ENCODE data around the gene BRD1. TPM values are rescaled to one million over a fixed set of nuclear protein-coding genes. Genes with fewer than 3 reads are reported as not detected.

Gene BRD1
- total and polyA plus RNA-seq, 2 experiments from 2014 or later, result 12.3 to 33.8 TPM

DNA sequence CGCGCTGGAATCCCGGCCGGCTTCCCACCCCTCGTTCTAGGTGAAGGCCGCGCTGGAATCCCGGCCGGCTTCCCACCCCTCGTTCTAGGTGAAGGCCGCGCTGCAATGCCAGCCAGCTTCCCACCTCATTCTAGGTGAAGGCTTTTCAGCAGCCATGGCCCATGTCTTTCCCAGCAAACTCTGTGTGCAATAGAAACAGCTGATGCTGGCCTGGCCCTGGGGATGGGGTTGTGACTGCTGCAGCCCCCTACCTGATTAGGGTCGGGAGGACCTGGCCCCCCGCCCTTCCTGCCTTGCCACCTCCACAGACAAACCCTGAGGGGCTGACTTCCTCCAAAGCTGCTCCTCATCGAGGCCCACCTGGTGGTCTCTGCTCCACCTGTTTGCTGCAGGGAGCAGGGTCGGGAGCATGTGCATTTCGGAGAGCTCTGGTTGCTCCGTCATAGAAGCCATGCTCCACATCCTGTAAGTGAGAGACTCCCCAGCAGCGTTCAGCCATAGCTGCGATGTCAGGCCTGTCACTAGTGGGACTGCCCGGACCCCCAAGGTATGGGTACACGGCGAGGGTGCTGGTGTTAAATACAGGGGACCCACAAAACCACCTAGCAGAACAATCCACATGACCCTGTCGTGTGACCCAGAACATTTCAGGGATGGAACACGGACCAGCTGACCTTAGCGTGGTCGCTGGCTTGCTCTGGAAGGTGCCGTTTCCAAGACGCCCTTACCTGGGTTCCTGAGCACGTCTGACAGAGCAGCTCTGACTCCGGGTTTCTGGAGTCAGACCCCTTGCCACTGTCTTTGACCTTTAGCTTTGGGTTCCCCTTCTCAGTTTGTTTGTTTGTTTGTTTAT, 29.3 kb upstream of the BRD1 start:
- Histone ChIP-seq H3F3A (replicated peaks; ENCODE audit: low read depth) (peaks cover 5% of the 10 kb centered on the region; the same call in 1 of the 2 replicates), H4K20me1 (replicated peaks; ENCODE audit: insufficient read depth) (peaks cover 42% of the 10 kb centered on the region), H3K4me2 (no peak overlapping the region), H3K4me3 (no peak overlapping the region), H3K27me3 (ENCODE audit: insufficient read depth) (peaks cover 12% of the 10 kb centered on the region), H3K36me3 (ENCODE audit: insufficient read depth) (no peaks in the 10 kb centered on the region), H3K4me1 (ENCODE audit: insufficient read depth) (peaks cover 14% of the 10 kb centered on the region), H3K27ac (ENCODE audit: low read depth) (no peak overlapping the region), H3K79me2 (replicated peaks; ENCODE audit: insufficient read depth) (peaks cover 71% of the 10 kb centered on the region), H2AFZ (no peak overlapping the region), H3K9me2 (ENCODE audit: insufficient read depth) (no peaks in the 10 kb centered on the region)
- ATAC-seq, result no peak
- H3K27ac Mint-ChIP-seq, result no peak overlapping the region
- DNase-seq (ENCODE audit: low spot score), result no peak
- H3K4me3 Mint-ChIP-seq, result no peak overlapping the region
- peaks cover 19% of the 10 kb centered on the region for H3K4me1 Mint-ChIP-seq
- TF ChIP-seq, protein P1, sequence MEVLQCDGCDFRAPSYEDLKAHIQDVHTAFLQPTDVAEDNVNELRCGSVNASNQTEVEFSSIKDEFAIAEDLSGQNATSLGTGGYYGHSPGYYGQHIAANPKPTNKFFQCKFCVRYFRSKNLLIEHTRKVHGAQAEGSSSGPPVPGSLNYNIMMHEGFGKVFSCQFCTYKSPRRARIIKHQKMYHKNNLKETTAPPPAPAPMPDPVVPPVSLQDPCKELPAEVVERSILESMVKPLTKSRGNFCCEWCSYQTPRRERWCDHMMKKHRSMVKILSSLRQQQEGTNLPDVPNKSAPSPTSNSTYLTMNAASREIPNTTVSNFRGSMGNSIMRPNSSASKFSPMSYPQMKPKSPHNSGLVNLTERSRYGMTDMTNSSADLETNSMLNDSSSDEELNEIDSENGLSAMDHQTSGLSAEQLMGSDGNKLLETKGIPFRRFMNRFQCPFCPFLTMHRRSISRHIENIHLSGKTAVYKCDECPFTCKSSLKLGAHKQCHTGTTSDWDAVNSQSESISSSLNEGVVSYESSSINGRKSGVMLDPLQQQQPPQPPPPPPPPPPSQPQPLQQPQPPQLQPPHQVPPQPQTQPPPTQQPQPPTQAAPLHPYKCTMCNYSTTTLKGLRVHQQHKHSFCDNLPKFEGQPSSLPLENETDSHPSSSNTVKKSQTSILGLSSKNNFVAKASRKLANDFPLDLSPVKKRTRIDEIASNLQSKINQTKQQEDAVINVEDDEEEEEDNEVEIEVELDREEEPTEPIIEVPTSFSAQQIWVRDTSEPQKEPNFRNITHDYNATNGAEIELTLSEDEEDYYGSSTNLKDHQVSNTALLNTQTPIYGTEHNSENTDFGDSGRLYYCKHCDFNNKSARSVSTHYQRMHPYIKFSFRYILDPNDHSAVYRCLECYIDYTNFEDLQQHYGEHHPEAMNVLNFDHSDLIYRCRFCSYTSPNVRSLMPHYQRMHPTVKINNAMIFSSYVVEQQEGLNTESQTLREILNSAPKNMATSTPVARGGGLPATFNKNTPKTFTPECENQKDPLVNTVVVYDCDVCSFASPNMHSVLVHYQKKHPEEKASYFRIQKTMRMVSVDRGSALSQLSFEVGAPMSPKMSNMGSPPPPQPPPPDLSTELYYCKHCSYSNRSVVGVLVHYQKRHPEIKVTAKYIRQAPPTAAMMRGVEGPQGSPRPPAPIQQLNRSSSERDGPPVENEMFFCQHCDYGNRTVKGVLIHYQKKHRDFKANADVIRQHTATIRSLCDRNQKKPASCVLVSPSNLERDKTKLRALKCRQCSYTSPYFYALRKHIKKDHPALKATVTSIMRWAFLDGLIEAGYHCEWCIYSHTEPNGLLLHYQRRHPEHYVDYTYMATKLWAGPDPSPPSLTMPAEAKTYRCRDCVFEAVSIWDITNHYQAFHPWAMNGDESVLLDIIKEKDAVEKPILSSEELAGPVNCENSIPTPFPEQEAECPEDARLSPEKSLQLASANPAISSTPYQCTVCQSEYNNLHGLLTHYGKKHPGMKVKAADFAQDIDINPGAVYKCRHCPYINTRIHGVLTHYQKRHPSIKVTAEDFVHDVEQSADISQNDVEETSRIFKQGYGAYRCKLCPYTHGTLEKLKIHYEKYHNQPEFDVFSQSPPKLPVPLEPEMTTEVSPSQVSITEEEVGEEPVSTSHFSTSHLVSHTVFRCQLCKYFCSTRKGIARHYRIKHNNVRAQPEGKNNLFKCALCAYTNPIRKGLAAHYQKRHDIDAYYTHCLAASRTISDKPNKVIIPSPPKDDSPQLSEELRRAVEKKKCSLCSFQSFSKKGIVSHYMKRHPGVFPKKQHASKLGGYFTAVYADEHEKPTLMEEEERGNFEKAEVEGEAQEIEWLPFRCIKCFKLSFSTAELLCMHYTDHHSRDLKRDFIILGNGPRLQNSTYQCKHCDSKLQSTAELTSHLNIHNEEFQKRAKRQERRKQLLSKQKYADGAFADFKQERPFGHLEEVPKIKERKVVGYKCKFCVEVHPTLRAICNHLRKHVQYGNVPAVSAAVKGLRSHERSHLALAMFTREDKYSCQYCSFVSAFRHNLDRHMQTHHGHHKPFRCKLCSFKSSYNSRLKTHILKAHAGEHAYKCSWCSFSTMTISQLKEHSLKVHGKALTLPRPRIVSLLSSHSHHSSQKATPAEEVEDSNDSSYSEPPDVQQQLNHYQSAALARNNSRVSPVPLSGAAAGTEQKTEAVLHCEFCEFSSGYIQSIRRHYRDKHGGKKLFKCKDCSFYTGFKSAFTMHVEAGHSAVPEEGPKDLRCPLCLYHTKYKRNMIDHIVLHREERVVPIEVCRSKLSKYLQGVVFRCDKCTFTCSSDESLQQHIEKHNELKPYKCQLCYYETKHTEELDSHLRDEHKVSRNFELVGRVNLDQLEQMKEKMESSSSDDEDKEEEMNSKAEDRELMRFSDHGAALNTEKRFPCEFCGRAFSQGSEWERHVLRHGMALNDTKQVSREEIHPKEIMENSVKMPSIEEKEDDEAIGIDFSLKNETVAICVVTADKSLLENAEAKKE (CRISPR knock-in tag; IDR thresholded peaks at IDR 0.05), result no peak
- TF ChIP-seq CREB1 (CRISPR knock-in tag; IDR thresholded peaks at IDR 0.05; ENCODE audit: low read depth), result no peak
- no peak for TF ChIP-seq STAT1 (IDR thresholded peaks at IDR 0.05; ENCODE audit: unreplicated experiment)
- TF ChIP-seq, protein P2, sequence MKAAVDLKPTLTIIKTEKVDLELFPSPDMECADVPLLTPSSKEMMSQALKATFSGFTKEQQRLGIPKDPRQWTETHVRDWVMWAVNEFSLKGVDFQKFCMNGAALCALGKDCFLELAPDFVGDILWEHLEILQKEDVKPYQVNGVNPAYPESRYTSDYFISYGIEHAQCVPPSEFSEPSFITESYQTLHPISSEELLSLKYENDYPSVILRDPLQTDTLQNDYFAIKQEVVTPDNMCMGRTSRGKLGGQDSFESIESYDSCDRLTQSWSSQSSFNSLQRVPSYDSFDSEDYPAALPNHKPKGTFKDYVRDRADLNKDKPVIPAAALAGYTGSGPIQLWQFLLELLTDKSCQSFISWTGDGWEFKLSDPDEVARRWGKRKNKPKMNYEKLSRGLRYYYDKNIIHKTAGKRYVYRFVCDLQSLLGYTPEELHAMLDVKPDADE (IDR thresholded peaks at IDR 0.05), result no peak
- TF ChIP-seq EZH2phosphoT487 (IDR thresholded peaks at IDR 0.05; ENCODE audit: unreplicated experiment), result no peak
- TF ChIP-seq, protein P3, sequence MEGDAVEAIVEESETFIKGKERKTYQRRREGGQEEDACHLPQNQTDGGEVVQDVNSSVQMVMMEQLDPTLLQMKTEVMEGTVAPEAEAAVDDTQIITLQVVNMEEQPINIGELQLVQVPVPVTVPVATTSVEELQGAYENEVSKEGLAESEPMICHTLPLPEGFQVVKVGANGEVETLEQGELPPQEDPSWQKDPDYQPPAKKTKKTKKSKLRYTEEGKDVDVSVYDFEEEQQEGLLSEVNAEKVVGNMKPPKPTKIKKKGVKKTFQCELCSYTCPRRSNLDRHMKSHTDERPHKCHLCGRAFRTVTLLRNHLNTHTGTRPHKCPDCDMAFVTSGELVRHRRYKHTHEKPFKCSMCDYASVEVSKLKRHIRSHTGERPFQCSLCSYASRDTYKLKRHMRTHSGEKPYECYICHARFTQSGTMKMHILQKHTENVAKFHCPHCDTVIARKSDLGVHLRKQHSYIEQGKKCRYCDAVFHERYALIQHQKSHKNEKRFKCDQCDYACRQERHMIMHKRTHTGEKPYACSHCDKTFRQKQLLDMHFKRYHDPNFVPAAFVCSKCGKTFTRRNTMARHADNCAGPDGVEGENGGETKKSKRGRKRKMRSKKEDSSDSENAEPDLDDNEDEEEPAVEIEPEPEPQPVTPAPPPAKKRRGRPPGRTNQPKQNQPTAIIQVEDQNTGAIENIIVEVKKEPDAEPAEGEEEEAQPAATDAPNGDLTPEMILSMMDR (conservative IDR thresholded peaks at IDR 0.05; ENCODE audit: low read depth in 2 of 2), result no peak
- no peak for TF ChIP-seq NANOG (IDR thresholded peaks at IDR 0.05; ENCODE audit: borderline replicate concordance)
- TF ChIP-seq ZNF114 (CRISPR knock-in tag; IDR thresholded peaks at IDR 0.05), result no peak
- TF ChIP-seq POLR2AphosphoS5 (IDR thresholded peaks at IDR 0.05; ENCODE audit: low read depth), result no peak
- no peak for TF ChIP-seq ZNF331 (CRISPR knock-in tag; IDR thresholded peaks at IDR 0.05; ENCODE audit: low read depth)
- TF ChIP-seq EZH2 (IDR thresholded peaks at IDR 0.05; ENCODE audit: low read depth, unreplicated experiment), result no peak
- TF ChIP-seq, protein P4, sequence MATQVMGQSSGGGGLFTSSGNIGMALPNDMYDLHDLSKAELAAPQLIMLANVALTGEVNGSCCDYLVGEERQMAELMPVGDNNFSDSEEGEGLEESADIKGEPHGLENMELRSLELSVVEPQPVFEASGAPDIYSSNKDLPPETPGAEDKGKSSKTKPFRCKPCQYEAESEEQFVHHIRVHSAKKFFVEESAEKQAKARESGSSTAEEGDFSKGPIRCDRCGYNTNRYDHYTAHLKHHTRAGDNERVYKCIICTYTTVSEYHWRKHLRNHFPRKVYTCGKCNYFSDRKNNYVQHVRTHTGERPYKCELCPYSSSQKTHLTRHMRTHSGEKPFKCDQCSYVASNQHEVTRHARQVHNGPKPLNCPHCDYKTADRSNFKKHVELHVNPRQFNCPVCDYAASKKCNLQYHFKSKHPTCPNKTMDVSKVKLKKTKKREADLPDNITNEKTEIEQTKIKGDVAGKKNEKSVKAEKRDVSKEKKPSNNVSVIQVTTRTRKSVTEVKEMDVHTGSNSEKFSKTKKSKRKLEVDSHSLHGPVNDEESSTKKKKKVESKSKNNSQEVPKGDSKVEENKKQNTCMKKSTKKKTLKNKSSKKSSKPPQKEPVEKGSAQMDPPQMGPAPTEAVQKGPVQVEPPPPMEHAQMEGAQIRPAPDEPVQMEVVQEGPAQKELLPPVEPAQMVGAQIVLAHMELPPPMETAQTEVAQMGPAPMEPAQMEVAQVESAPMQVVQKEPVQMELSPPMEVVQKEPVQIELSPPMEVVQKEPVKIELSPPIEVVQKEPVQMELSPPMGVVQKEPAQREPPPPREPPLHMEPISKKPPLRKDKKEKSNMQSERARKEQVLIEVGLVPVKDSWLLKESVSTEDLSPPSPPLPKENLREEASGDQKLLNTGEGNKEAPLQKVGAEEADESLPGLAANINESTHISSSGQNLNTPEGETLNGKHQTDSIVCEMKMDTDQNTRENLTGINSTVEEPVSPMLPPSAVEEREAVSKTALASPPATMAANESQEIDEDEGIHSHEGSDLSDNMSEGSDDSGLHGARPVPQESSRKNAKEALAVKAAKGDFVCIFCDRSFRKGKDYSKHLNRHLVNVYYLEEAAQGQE (IDR thresholded peaks at IDR 0.05; ENCODE audit: unreplicated experiment), result no peak
- no peak for TF ChIP-seq JUNB (IDR thresholded peaks at IDR 0.05; ENCODE audit: unreplicated experiment)
- no peaks in the 10 kb centered on the region; the same call in 2 of the 3 replicates for H3K36me3 Mint-ChIP-seq (ENCODE audit: low read depth)
- peaks cover 18% of the 10 kb centered on the region for H3K27me3 Mint-ChIP-seq (ENCODE audit: insufficient read depth, low read depth, poor library complexity)
- no peaks in the 10 kb centered on the region for H3K9me3 Mint-ChIP-seq

Data from GM23338 (cell line).